BLaER1 treated with 17β-estradiol and CSF1 and Interleukin-3, amounts not matched to agents 10 nM and 100 nM (cell line): ENCODE measurements around the gene PDE1C.

Experiments
- H3K27ac ChIP-seq, 11 experiments: shearing (Covaris generic); formaldehyde crosslinking; 2 replicates each; pipeline ENCODE4 v1.8.1; 2022
- H3K27me3 ChIP-seq, 11 experiments: shearing (Covaris generic); formaldehyde crosslinking; 2 replicates each; pipeline ENCODE4 v1.8.1; 2022
- H3K36me3 ChIP-seq, 11 experiments: shearing (Covaris generic); formaldehyde crosslinking; 2 replicates each; pipeline ENCODE4 v1.8.1; 2022
- H3K4me1 ChIP-seq, 10 experiments: shearing (Covaris generic); formaldehyde crosslinking; 2 replicates each; pipeline ENCODE4 v1.8.1; 2022
- H3K4me2 ChIP-seq, 11 experiments: shearing (Covaris generic); formaldehyde crosslinking; 2 replicates each; pipeline ENCODE4 v1.8.1; 2022
- H3K4me3 ChIP-seq, 10 experiments: shearing (Covaris generic); formaldehyde crosslinking; 2 replicates each; pipeline ENCODE4 v1.8.1; 2022
- H3K9ac ChIP-seq, 11 experiments: shearing (Covaris generic); formaldehyde crosslinking; 2 replicates each; pipeline ENCODE4 v1.8.1; 2022
- H3K9me3 ChIP-seq, 11 experiments: shearing (Covaris generic); formaldehyde crosslinking; replicated peaks in 1 of 11; 2 replicates each; pipeline ENCODE4 v1.8.1; 2022
- H4K20me1 ChIP-seq, 11 experiments: shearing (Covaris generic); formaldehyde crosslinking; 2 replicates each; pipeline ENCODE4 v1.8.1; 2022
- Cebpa-rat ChIP-seq, 11 experiments: shearing (Covaris generic); IDR thresholded peaks; 2 replicates each; pipeline ENCODE4 v1.8.1; 2022

Gene PDE1C

DNA sequence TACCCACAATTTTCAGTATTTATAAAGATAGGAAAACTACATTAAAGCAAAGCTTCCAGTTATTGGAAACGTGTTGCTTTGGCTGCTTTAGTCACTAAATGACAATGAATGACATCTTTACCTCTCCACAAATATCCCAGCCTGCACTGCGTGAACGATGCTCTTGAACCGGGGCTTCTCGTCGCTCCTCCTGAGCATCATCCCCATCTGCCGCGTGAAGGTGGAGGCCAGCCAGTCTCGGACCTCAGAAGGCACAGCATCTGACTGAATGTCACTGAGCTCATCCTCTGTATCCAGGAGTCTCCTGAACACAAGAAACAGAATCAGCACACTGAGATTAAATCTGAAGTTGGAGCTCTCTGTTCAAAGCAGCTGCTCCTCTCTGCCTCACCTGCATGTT lies 191.3 kb downstream of the PDE1C start:
- Histone ChIP-seq H3K9me3 (peaks cover 0 to 7% (median 0%) of the 10 kb centered on the region in 11 experiments; a peak in 4 of 22 replicates), H4K20me1 (no peaks in the 10 kb centered on the region), H3K9ac (no peak overlapping the region), H3K36me3 (no peaks in the 10 kb centered on the region), H3K4me2 (no peak overlapping the region), H3K27ac (no peak overlapping the region), H3K27me3 (no peaks in the 10 kb centered on the region), H3K4me3 (no peak overlapping the region), H3K4me1 (peaks cover 16 to 53% (median 25%) of the 10 kb centered on the region in 10 experiments)
- TF ChIP-seq Cebpa-rat (IDR thresholded peaks at IDR 0.05) = no peak

GRCh38 chr7:31875424-31875823 lies 194.8 kb downstream of the PDE1C start:
- peak overlapping the region; percentile 45 to 90 (median 71) for H3K4me2 ChIP-seq
- peaks cover 0 to 7% (median 0%) of the 10 kb centered on the region in 11 experiments; a peak in 3 of 22 replicates for H3K9me3 ChIP-seq
- TF ChIP-seq Cebpa-rat (IDR thresholded peaks at IDR 0.05) = no peak

GRCh38 chr7:31874631-31875386 lies 195.4 kb downstream of the PDE1C start:
- peak overlapping the region in 3 of 10 experiments; percentile 5 to 17 (median 8); a peak in 3 of 20 replicates for H3K4me3 ChIP-seq
- peak overlapping the region; percentile 19 to 80 (median 72); a peak in 21 of 22 replicates for H3K27ac ChIP-seq
- peak overlapping the region in 3 of 11 experiments; percentile 12 to 53 (median 37); a peak in 2 of 22 replicates for H3K9ac ChIP-seq
- no peaks in the 10 kb centered on the region for H3K27me3 ChIP-seq
- H3K9me3 ChIP-seq = peaks cover 0 to 7% (median 0%) of the 10 kb centered on the region in 11 experiments; a peak in 3 of 22 replicates
- H3K4me1 ChIP-seq = peaks cover 26 to 46% (median 30%) of the 10 kb centered on the region in 10 experiments
- no peak for TF ChIP-seq Cebpa-rat (IDR thresholded peaks at IDR 0.05)
- H3K4me2 ChIP-seq = peak overlapping the region; percentile 45 to 90 (median 71)
- H4K20me1 ChIP-seq = no peaks in the 10 kb centered on the region
- H3K36me3 ChIP-seq = no peaks in the 10 kb centered on the region

More at GRCh38 chr7:31875424-31875823, 194.8 kb downstream of the PDE1C start:
- no peaks in the 10 kb centered on the region for H4K20me1 ChIP-seq
- peak overlapping the region; percentile 19 to 80 (median 72); a peak in 21 of 22 replicates for H3K27ac ChIP-seq
- peak overlapping the region in 3 of 11 experiments; percentile 12 to 53 (median 37); a peak in 2 of 22 replicates for H3K9ac ChIP-seq
- peak overlapping the region in 3 of 10 experiments; percentile 5 to 17 (median 8); a peak in 3 of 20 replicates for H3K4me3 ChIP-seq
- no peaks in the 10 kb centered on the region for H3K36me3 ChIP-seq
- peaks cover 26 to 46% (median 30%) of the 10 kb centered on the region in 10 experiments for H3K4me1 ChIP-seq
- no peaks in the 10 kb centered on the region for H3K27me3 ChIP-seq

DNA sequence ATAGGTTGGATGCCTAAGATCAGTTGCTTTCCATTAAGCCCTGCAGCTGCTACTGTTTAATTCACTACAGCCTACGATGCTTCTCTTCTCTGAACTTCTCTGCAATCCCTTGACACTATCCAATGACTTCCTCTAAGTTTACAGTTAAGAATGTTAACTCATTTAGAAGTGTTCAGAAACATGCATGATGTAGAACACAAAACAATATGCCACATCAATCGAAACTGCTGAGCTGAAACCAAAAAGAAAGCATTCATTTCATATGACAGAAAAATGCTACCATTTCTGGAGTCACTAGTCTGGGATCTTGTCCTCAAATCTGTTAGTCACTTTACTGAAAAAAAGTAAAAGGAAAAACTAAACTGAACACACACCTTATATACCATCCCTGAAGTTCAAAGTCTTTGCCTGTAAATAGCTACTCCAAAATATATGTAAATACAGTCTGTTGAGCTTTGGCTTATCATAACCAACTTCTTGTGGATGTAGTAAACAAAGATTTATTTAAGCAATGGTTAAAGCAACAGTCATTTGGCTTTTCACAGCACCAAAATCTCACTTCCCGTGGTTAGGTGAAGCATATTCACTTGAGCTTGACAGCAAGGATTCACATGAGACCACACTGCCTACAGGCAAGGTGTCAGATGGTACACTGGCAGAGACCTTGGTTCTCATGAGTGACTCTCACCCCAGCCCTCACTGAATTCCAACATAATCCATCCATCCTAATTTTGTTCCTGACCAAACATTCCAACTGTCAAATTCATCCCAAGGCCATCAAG lies 196.2 kb downstream of the PDE1C start:
- Histone ChIP-seq H3K36me3 (no peaks in the 10 kb centered on the region), H3K27ac (peak overlapping the region in 6 of 11 experiments; percentile 65 to 80 (median 73); a peak in 9 of 22 replicates), H3K9me3 (peaks cover 0 to 7% (median 0%) of the 10 kb centered on the region in 11 experiments; a peak in 3 of 22 replicates), H3K27me3 (no peaks in the 10 kb centered on the region), H3K4me3 (no peak overlapping the region; a peak in 1 of 20 replicates), H3K4me2 (peak overlapping the region; percentile 45 to 90 (median 71)), H3K4me1 (peaks cover 26 to 47% (median 30%) of the 10 kb centered on the region in 10 experiments), H3K9ac (no peak overlapping the region), H4K20me1 (no peaks in the 10 kb centered on the region)
- TF ChIP-seq Cebpa-rat (IDR thresholded peaks at IDR 0.05) = no peak

GRCh38 chr7:31872545-31873370 lies 197.4 kb downstream of the PDE1C start:
- no peaks in the 10 kb centered on the region for H3K36me3 ChIP-seq
- H3K27ac ChIP-seq = no peak overlapping the region
- no peaks in the 10 kb centered on the region for H4K20me1 ChIP-seq
- H3K9ac ChIP-seq = no peak overlapping the region
- no peak for TF ChIP-seq Cebpa-rat (IDR thresholded peaks at IDR 0.05)
- no peak overlapping the region for H3K4me3 ChIP-seq
- peaks cover 26 to 53% (median 31%) of the 10 kb centered on the region in 10 experiments for H3K4me1 ChIP-seq
- peaks cover 2 to 18% (median 10%) of the 10 kb centered on the region in 11 experiments; a peak in 21 of 22 replicates for H3K9me3 ChIP-seq
- peak overlapping the region; percentile 45 to 90 (median 71) for H3K4me2 ChIP-seq
- H3K27me3 ChIP-seq = 0 out of 22 replicates have a peak, but pooled peaks cover 0 to under 1% (median 0%) of the 10 kb centered on the region in 11 experiments

DNA sequence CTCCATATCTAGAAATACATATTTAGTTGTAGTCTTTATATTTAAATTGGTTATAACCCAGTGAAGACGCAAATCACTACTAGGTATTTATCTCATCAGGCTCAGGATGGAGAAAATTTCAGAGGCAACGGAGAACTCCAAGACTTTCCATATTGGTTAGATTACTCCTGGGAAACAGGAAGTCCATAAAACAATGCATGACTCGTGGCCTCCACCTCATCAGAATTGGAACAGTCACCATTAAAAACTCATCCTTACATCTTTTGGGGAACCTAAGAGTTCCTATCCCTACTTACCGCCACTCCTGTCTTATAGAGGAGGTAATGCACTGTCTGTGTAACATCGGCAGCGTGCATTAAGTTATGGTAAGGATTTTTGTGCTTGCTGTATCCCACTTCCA lies 205.6 kb downstream of the PDE1C start:
- Histone ChIP-seq H3K27ac (no peak overlapping the region), H3K27me3 (peaks cover 0 to 11% (median 0%) of the 10 kb centered on the region in 11 experiments; a peak in 2 of 22 replicates), H3K4me3 (no peak overlapping the region), H3K9ac (no peak overlapping the region), H4K20me1 (no peaks in the 10 kb centered on the region), H3K4me1 (peaks cover 0 to 27% (median 0%) of the 10 kb centered on the region in 10 experiments; a peak in 8 of 20 replicates), H3K9me3 (peaks cover 12 to 26% (median 18%) of the 10 kb centered on the region in 11 experiments; a peak in 21 of 22 replicates), H3K4me2 (peak overlapping the region in 3 of 11 experiments; percentile 3 to 51 (median 42); a peak in 4 of 22 replicates), H3K36me3 (no peaks in the 10 kb centered on the region)
- TF ChIP-seq Cebpa-rat (IDR thresholded peaks at IDR 0.05) = no peak

DNA sequence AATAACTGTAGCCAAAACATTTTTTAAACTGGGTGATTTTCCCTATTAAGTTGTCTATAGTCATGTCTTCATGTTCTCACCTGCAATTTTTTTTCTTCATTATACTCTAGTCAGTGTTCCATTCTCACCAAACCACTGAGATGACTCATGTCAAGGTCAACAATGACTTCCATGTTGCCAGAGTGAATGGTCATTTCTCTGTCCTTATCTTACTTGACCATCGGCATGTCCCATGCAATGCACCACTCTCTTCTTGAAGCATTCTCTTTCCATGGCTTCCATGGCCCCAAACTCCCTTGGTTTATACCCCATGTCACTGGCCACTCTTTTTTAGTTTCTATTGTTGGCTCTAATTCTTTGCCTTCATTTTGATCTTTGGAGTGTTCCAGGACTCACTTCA lies 209.3 kb downstream of the PDE1C start:
- H3K36me3 ChIP-seq = no peaks in the 10 kb centered on the region
- no peaks in the 10 kb centered on the region for H4K20me1 ChIP-seq
- H3K4me3 ChIP-seq = no peak overlapping the region
- no peak overlapping the region for H3K9ac ChIP-seq
- no peaks in the 10 kb centered on the region for H3K27me3 ChIP-seq
- H3K27ac ChIP-seq = no peak overlapping the region
- no peak for TF ChIP-seq Cebpa-rat (IDR thresholded peaks at IDR 0.05)
- H3K4me2 ChIP-seq = no peak overlapping the region
- no peaks in the 10 kb centered on the region for H3K9me3 ChIP-seq
- peaks cover 0 to 46% (median 2%) of the 10 kb centered on the region in 10 experiments; a peak in 8 of 20 replicates for H3K4me1 ChIP-seq

DNA sequence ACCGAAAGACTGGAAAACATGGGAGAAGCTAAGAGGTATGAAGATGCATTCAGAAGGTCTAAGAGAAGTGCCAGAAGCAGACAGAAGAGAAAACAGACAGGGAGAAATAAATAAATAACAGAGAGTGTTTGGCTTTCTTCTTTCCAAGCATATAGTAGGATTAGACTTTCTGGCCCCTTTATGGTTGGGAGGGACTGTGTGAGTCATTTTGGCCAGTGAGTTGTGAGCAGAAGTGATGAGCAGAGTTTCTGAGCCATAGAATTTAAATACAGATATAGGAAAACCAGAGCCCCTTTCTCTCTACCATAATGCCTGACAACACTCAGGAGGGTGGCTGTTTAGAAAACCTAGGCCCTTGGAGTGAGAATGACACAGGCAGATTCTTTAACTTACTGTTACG lies 212.2 kb downstream of the PDE1C start:
- H3K4me1 ChIP-seq = peaks cover 0 to 37% (median 2%) of the 10 kb centered on the region in 10 experiments; a peak in 8 of 20 replicates
- H4K20me1 ChIP-seq = no peaks in the 10 kb centered on the region
- no peaks in the 10 kb centered on the region for H3K36me3 ChIP-seq
- peak overlapping the region in 4 of 11 experiments; percentile 63 to 96 (median 74); a peak in 7 of 22 replicates for H3K4me2 ChIP-seq
- no peak overlapping the region; a peak in 2 of 22 replicates for H3K9ac ChIP-seq
- no peaks in the 10 kb centered on the region for H3K27me3 ChIP-seq
- H3K27ac ChIP-seq = peak overlapping the region in 4 of 11 experiments; percentile 20 to 86 (median 74); a peak in 7 of 22 replicates
- H3K4me3 ChIP-seq = no peak overlapping the region
- no peak for TF ChIP-seq Cebpa-rat (IDR thresholded peaks at IDR 0.05)
- H3K9me3 ChIP-seq = no peaks in the 10 kb centered on the region
